ENCODE measurements around the gene CNBP.
"Not testable (repeated sequence)": the region's sequence is repeated elsewhere in the genome, so short reads cannot be mapped to it uniquely, and the experiment has no call there.

CNBP gene

GRCh38 chr3:129183569-129184395 lies at the start of gene CNBP:
TSS of gene CNBP (minus strand) at chr3:129183896. CDS start at chr3:129171757, 12,139 bp downstream.
- peak; percentile 94 for DNase-seq (ENCODE audit: low read depth)

DNA sequence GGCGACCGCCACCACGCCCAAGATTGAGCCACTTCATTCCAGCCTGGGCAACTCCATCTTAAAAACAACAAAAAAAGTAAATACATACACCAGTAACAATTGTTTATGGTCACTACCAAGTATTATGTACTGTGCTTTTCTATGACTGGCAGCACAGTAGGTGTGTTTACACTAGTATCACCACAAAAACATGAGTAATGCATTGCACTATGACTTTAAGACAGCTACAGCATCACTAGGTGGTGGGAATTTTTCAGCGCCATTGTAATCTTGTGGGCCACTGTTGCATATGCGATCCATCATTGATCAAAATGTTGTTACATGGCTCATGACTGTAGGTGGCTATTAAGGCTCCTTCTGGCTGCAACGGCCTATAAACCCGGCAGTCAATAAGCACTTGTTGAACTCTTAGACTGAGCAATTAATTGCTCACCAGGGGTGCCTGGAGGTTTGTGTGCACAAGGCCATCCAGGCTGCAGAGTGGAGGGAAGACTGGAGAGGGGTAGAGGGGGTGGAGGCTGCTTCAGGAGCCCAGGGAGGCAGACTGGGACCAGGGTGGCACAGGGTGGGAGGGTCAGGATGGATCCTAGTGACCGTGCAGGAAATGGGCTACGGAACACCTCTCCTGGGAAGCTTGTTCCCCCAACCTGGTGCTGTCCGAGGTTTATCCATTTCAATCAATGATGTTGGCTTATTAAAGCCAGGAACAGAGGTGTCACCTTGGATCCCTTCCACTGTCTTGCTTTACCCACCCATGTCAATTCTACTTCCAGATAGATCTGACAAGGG lies 47.8 kb upstream of the CNBP start:
- DNase-seq (ENCODE audit: low read depth): no peak

DNA sequence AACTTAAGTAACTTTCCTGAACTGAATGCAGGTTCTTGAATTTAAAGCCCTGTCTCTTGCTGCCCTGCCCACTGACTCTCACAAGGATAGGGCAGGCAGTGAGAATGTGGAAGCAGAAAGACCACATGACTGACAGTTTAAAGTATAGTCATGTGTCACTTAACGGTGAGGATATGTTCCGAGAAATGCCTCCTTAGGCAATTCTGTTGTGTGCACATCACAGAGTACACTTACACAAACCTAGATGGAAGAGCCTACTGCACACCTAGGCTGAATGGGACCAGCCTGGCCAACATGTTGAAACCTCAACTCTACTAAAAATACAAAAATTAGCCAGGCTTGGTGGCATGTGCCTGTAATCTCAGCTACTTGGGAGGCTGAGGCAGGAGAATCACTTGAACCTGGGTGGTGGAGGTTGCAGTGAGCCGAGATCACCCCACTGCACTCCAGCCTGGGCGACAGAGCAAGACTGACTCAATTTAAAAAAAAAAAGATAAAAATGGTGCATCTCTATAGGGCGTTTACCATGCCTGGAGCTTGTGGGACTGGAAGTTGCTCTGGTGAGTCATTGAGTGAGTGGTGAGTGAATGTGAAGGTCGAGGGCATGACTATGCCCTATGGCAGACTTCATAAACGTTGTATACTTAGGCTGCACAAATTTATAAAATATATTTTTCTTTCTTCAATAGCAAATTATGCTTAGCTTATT lies 46.8 kb upstream of the CNBP start:
- DNase-seq (ENCODE audit: low read depth): no peak

DNA sequence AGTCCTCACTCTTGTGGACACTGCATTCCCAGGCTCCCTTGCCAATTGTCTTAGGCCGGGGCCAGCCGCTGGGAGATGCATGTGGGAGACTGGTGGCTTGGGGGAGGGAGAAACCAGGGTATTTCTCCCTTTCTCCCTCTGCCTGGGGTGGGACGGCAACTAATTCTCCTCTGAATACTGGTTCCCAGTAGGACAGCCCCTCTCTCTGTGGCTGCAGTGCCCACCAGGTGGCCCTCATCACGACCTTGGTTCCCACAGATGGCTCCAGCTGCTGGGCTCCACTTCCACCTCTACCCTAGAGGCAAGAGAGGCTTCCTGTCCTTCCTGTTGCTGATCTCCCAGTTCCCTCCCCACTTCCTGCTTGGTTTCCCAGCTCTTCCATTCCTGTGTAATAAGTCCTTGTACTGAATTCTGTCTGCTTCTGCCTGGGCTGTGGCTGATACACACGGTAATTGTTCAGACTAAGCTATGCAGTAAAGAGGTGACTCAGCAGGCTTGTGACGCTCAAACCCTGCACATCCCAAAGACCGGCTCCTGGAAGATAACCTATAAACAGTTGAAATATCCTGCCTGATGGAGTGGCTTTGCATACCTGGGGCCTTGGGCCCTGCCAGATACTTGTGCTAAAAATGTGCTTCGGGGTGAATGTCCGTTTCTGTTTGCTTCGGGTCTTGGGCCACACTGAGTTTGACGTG lies 45.3 kb upstream of the CNBP start:
- DNase-seq (ENCODE audit: low read depth): no peak

DNA sequence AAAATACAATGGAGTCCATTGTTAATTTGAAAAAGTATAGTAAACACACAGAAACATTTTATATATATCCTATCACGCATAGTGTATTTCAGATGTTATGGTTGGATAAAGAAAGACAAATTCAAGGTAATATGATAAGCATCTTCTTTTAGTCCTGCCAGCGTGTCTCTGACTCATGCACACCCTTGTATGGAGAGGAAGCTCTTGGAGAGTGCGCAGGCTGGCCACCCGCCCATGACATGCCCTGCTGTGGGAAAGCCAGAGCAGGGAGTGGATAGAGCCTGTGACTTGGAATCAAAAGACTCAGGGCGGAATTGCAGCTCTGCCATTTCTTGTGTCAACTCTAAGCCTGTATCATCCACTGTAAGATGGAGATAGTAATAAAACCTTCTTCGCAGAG lies 42.7 kb upstream of the CNBP start:
- no peak for DNase-seq (ENCODE audit: low read depth)

GRCh38 chr3:129224984-129225393 lies 41.3 kb upstream of the CNBP start:
- no peak for DNase-seq (ENCODE audit: low read depth)

GRCh38 chr3:129224387-129224786 lies 40.7 kb upstream of the CNBP start:
- DNase-seq (ENCODE audit: low read depth): not testable (repeated sequence)

DNA sequence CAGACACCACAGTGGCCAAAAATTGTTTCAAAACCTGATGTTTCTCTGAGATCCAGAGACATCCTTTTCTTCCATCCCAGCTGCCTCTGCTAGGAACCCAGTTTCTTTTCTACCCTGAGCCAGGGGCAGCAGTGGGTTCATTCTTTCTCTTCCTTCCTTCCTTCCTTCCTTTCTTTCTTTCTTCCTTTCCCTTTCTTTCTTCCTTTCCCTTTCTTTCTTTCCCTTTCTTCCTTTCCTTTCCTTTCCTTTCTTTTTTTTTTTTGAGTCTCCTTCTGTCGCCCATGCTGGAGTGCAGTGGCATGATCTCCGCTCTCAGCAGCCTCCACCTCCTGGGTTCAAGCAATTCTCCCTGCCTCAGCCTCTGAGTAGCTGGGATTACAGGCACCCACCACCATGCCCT lies 35.0 kb upstream of the CNBP start:
- no peak for DNase-seq (ENCODE audit: low read depth)

DNA sequence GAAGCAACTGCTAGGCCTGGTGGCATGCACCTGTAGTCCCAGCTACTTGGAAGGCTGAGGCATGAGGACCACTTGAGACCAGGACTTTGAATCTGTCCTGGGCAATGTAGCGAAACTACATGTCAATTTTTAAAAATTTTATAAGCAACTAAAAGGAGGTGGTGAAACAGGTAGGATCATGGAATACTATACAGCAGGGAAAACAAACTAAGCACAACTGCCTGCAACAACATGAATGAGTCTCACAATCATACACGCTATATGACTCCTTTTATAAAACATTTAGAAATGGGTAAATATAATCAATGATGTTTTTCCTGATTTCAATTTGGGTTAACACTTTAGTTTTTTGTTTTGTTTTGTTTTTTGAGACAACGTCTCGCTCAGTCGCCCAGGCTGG lies 29.5 kb upstream of the CNBP start:
- DNase-seq (ENCODE audit: low read depth): no peak

- no peak for DNase-seq (ENCODE audit: low read depth)
These were observed 28.1 kb upstream of the CNBP start for GRCh38 chr3:129211772-129212171.

- DNase-seq (ENCODE audit: low read depth): no peak
These were observed 27.6 kb upstream of the CNBP start for GRCh38 chr3:129211345-129211744.

DNA sequence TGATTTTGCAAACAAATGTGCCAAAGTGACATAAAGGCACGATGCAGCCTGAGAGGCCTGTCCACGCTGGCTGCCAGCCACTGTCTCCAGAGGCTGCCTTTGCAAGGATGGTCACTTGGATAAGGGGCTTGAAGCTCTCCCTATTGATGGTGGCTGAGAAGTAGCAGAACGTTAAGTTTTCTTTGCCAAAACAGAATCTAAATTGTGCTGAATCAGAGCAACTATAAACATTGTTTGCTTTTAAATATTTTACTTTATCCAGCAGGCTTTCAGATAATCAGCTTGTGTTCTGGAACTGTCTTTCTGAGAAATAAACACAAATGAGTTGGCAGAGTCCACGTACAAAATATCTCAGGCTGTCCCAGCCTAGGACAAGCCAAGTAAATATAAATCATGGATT lies 23.8 kb upstream of the CNBP start:
- no peak for DNase-seq (ENCODE audit: low read depth)

DNA sequence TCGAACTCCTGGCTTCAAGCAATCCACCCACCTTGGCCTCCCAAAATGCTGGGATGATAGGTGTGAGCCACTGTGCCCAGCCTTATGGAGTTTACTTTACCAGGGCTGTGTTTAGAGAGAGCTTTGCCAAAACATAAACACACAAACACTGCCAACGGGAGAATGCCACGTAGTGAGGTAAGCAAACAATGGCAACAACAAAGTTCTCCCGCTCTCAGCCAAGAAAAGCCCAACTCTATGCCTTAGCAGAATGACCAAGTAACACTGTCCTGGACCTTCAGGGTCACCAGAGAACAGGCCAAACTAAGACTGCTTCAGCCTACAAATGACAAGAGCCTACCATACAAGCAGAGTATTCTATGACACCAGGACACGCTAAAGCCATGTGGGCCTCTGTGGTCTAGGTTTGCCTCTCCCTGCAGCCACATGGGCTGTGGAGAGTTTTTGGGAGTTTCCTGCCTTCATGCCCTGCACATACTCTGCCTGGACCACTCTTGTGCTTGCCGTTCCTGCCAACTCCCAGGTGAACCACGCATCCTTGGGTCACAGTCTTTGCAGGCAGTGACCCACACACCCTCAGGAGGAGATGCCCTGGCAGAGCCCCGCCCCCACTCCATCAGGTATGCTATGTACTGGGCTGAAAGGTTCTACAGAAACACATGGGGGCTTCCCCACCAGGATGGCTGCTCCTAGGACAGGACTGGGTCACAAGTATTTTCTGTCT lies 21.6 kb upstream of the CNBP start:
- DNase-seq (ENCODE audit: low read depth): no peak

GRCh38 chr3:129204473-129204872 lies 20.8 kb upstream of the CNBP start:
- DNase-seq (ENCODE audit: low read depth): no peak

DNA sequence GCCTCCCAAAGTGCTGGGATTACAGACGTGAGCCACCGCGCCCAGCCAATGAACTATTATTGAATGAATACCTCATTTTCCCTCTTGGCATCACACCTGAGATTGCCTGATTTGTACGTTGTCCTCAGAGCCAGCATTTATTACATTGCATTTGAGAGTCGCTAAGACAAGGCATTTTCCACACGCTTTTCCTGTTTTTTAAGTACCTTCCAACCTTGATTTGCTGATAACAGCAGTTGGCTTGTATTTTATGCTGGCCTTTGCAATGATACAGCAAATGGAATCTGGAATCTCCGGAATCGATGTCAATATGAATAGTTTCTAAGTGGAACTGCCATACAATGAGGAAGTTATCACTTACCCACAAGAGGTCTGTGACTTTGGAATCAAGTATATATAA lies 15.7 kb upstream of the CNBP start:
- no peak for DNase-seq (ENCODE audit: low read depth)

- no peak for DNase-seq (ENCODE audit: low read depth)
These were observed 13.6 kb upstream of the CNBP start for GRCh38 chr3:129197321-129197720.

GRCh38 chr3:129196601-129197000 lies 12.9 kb upstream of the CNBP start:
- DNase-seq (ENCODE audit: low read depth): no peak

GRCh38 chr3:129195731-129196256 lies 12.1 kb upstream of the CNBP start:
- no peak for DNase-seq (ENCODE audit: low read depth)

GRCh38 chr3:129189793-129190192 lies 6.1 kb upstream of the CNBP start:
- DNase-seq (ENCODE audit: low read depth): not testable (repeated sequence)

GRCh38 chr3:129187857-129188256 lies 4.2 kb upstream of the CNBP start:
- DNase-seq (ENCODE audit: low read depth): no peak

DNA sequence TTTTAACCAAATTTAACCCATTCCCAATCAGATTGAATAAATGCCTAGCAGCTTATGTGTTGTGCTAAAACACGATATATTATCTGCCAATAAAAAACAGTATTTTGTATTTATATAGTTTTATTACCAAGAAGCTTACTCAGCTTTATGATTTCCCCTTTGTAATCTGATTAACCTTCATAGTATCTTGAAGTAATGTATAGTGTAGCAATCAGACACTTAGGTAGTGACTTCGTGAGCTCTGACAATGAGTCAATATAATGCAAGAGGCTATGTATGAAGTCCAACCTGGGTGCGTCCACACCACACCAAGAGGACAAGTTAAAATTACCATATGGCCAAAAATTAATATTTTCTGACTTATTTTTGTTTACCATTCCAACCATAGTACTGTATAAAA lies 2.1 kb upstream of the CNBP start:
- DNase-seq (ENCODE audit: low read depth): no peak
